Endothelial cell of umbilical vein (primary cell): ENCODE measurements around the gene REEP5. TPM values are rescaled to one million over a fixed set of nuclear protein-coding genes. Genes with fewer than 3 reads are reported as not detected.

Experiments used
- BruUV-seq: library from RNA; stranded (reverse); fragments of 400-500 nt; replicated peaks from 2 replicates; lab custom pipeline; 2021; lab: Mats Ljungman, UMichigan
- CTCF ChIA-PET: fragments of 300-600, 350-600 bp; sonication (Branson Sonifier 250); formaldehyde crosslinking; loops from one replicate; lab custom pipeline; 2021; ENCODE audit warnings: antibody characterized with exemption, inconsistent platforms; lab: Charles Lee
- POLR2A ChIA-PET: fragments of 300-600, 350-600 bp; sonication (Branson Sonifier 250); formaldehyde crosslinking; loops from one replicate; lab custom pipeline; 2021; ENCODE audit warnings: antibody characterized with exemption, inconsistent platforms; lab: Charles Lee
- DNase-seq: peaks from one replicate; pipeline ENCODE4 v3.0.0-alpha.2; 2011; ENCODE audit warnings: low read depth, low spot score
- FAIRE-seq: peaks from 2 replicates; lab custom pipeline; 2011; peaks lifted over from hg19 to GRCh38; lab: Jason Lieb, UNC
- H2AFZ ChIP-seq: 2 replicates; pipeline ENCODE4 v1.6.0; 2012; ENCODE audit warnings: low read depth, low read length, control low read depth, inconsistent platforms
- H3K27ac ChIP-seq: 2 replicates; pipeline ENCODE4 v1.5.1; 2011; ENCODE audit warnings: low read depth, mild to moderate bottlenecking, control low read depth, low read length, moderate library complexity; ENCODE audit not compliant: insufficient read depth
- H3K27me3 ChIP-seq, 2 experiments: 2 replicates each; pipeline versions ENCODE4 v1.6.0 to v1.6.1; 2011; ENCODE audit warnings: low read length in 2 of 2, mixed read lengths in 1 of 2; ENCODE audit not compliant: control insufficient read depth in 2 of 2, insufficient read depth in 2 of 2
- H3K36me3 ChIP-seq, 2 experiments: 2 replicates in 1 of 2; 3 replicates in 1 of 2; pipeline ENCODE4 v1.5.1; 2011; ENCODE audit warnings: low read length in 2 of 2, mild to moderate bottlenecking in 1 of 2, moderate library complexity in 1 of 2; ENCODE audit not compliant: control insufficient read depth in 2 of 2, insufficient read depth in 2 of 2; ENCODE audit errors: extremely low read depth in 1 of 2
- H3K4me1 ChIP-seq: 3 replicates; pipeline ENCODE4 v1.5.1; 2011; ENCODE audit warnings: mild to moderate bottlenecking, low read length; ENCODE audit not compliant: control insufficient read depth, insufficient read depth; ENCODE audit errors: extremely low read depth
- H3K4me2 ChIP-seq: 2 replicates; pipeline ENCODE4 v1.6.1; 2011; ENCODE audit warnings: low read length, control low read depth, mixed read lengths; ENCODE audit not compliant: insufficient read depth
- H3K4me3 ChIP-seq, 3 experiments: fragments of 200-600 bp in 1 of 3; sonication (generic), shearing (Covaris generic) in 1 of 3; replicated peaks in 1 of 3; 2 replicates each; pipeline ENCODE4 v1.5.1; 2011 to 2016; ENCODE audit warnings: control low read depth in 3 of 3, low read length in 3 of 3, mild to moderate bottlenecking in 2 of 3, inconsistent platforms in 1 of 3, low read depth in 1 of 3, moderate library complexity in 1 of 3; ENCODE audit not compliant: insufficient read depth in 1 of 3
- H3K79me2 ChIP-seq: 2 replicates; pipeline ENCODE4 v1.6.0; 2012; ENCODE audit warnings: low read length, inconsistent platforms; ENCODE audit not compliant: control insufficient read depth, insufficient read depth
- H3K9ac ChIP-seq: replicated peaks from 2 replicates; pipeline ENCODE3; 2011; ENCODE audit warnings: low read length, control low read depth; ENCODE audit not compliant: insufficient read depth; ENCODE audit errors: extremely low read depth
- H3K9me1 ChIP-seq: replicated peaks from 3 replicates; pipeline ENCODE4 v1.6.0; 2011; ENCODE audit warnings: mild to moderate bottlenecking, low read length; ENCODE audit not compliant: control insufficient read depth, insufficient read depth; ENCODE audit errors: extremely low read depth
- H3K9me3 ChIP-seq: replicated peaks from 2 replicates; pipeline ENCODE4 v1.5.1; 2012; ENCODE audit warnings: low read length, inconsistent platforms; ENCODE audit not compliant: control insufficient read depth, insufficient read depth
- H4K20me1 ChIP-seq: replicated peaks from 2 replicates; pipeline ENCODE3; 2011; ENCODE audit warnings: mild to moderate bottlenecking, low read length; ENCODE audit not compliant: control insufficient read depth, insufficient read depth; ENCODE audit errors: extremely low read depth
- EZH2 ChIP-seq: IDR thresholded peaks from 2 replicates; pipeline ENCODE4 v1.6.1; 2012; ENCODE audit warnings: borderline replicate concordance, low read depth, mild to moderate bottlenecking, moderate library complexity, low read length, inconsistent platforms; ENCODE audit not compliant: severe bottlenecking
- GATA2 ChIP-seq: IDR thresholded peaks from 2 replicates; pipeline ENCODE4 v1.7.0; 2011; ENCODE audit warnings: low read depth, mild to moderate bottlenecking, moderate library complexity, mixed read lengths, low read length; ENCODE audit not compliant: insufficient read length, insufficient read depth
- MYC ChIP-seq: IDR thresholded peaks from one replicate; pipeline ENCODE4 v1.6.1; 2011; ENCODE audit warnings: mild to moderate bottlenecking, low read depth, low read length
- POLR2A ChIP-seq: IDR thresholded peaks from 2 replicates; pipeline ENCODE4 v1.6.1; 2012; ENCODE audit warnings: low read depth, mild to moderate bottlenecking, control low read depth, low read length
- POLR2AphosphoS5 ChIP-seq: IDR thresholded peaks from 2 replicates; pipeline ENCODE4 v1.6.1; 2012; ENCODE audit warnings: low read depth, mild to moderate bottlenecking, control low read depth, low read length, moderate library complexity; ENCODE audit not compliant: insufficient read depth
- dilution Hi-C: fragments of 300-500 bp; cut with MboI; formaldehyde crosslinking; loops from one replicate; pipeline ENCODE4 v1.15.0; 2019; ENCODE audit warnings: low sequenced_read_pairs; ENCODE audit not compliant: extremely low pct_ligation_motif_present
- intact Hi-C: fragments of 100-400 bp; cut with micrococcal nuclease; formaldehyde crosslinking; loops from one replicate; pipeline ENCODE4 v1.10.0; 2022
- polyA plus RNA-seq, 4 experiments: library from polyadenylated mRNA; depleted of rRNA in 3 of 4; stranded (reverse) in 3 of 4; unstranded in 1 of 4; fragments of >200 nt; gene quantifications; 2 replicates each; pipeline versions ENCODE4 v1.2.1 to v1.2.3, GENCODE V29; 2011 to 2012; ENCODE audit warnings: missing spikeins in 1 of 4
- total RNA-seq: library from RNA; stranded (reverse); gene quantifications from 2 replicates; pipeline ENCODE4 v1.2.3, GENCODE V29; 2021
- TF ChIP-seq, protein P1 (sequence below), 2 donors: IDR thresholded peaks; 1 replicate in 1 of 2; 2 replicates in 1 of 2; pipeline ENCODE4 v1.5.1; 2011; ENCODE audit warnings: low read length in 2 of 2, mild to moderate bottlenecking in 2 of 2, moderate library complexity in 2 of 2, control low read depth in 1 of 2, inconsistent platforms in 1 of 2, low read depth in 1 of 2; ENCODE audit not compliant: insufficient read depth in 1 of 2; ENCODE audit errors: extremely low read depth in 1 of 2

Gene REEP5
- total and polyA plus RNA-seq, 2 donors (not counting 3 experiments of a cell fraction or from before 2014, with no cell fraction given), result 98.0 to 163 TPM

DNA sequence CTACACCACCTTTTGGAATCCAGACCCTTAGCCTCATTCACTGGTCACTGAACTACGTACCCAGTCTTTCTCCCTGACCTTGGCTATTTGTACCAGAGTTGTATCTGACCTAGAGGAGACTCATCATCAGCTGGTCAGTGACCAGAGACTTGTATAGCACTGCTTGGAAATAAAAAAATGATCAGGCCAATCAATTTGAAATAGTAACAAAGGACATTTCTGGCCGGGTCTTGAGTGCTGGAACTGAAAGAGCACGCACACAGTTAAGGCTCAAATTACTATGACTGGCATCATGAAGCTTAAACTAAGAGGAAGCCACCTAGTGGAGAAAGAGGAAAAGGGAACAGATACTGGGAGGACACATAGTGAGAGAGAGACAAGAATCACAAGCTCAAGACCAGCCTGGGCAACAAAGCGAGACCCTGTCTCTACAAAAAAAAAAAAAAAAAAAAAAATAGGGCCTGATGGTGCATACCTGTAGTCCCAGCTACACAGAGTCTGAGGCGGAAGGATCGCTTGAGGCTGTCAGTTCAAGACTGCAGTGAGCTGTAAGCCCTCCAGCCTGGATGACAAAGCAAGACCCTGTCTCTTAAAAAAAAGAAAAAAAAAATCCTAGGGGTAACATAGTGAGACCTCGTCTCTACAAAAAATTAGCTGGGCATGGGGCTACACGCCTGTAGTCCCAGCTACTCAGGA is 73.8 kb downstream of the REEP5 start:
- Histone ChIP-seq H3K9me1 (no peaks in the 10 kb centered on the region), H3K4me2 (peak overlapping the region; percentile 79), H3K4me1 (no peaks in the 10 kb centered on the region), H3K27me3 (no peaks in the 10 kb centered on the region), H3K36me3 (no peaks in the 10 kb centered on the region), H3K9ac (peak overlapping the region; percentile 27), H4K20me1 (no peaks in the 10 kb centered on the region), H3K9me3 (no peaks in the 10 kb centered on the region), H3K4me3 (no peak overlapping the region), H3K79me2 (no peaks in the 10 kb centered on the region), H3K27ac (no peak overlapping the region), H2AFZ (peak overlapping the region; percentile 49)
- FAIRE-seq, result peak; percentile 66
- no TSS peak for BruUV-seq
- dilution Hi-C loops, result no loop called here
- peak; percentile 68 for DNase-seq
- TF ChIP-seq POLR2A (no peak), EZH2 (no peak), GATA2 (no peak), POLR2AphosphoS5 (no peak), MYC (no peak)
- TF ChIP-seq, protein P1, sequence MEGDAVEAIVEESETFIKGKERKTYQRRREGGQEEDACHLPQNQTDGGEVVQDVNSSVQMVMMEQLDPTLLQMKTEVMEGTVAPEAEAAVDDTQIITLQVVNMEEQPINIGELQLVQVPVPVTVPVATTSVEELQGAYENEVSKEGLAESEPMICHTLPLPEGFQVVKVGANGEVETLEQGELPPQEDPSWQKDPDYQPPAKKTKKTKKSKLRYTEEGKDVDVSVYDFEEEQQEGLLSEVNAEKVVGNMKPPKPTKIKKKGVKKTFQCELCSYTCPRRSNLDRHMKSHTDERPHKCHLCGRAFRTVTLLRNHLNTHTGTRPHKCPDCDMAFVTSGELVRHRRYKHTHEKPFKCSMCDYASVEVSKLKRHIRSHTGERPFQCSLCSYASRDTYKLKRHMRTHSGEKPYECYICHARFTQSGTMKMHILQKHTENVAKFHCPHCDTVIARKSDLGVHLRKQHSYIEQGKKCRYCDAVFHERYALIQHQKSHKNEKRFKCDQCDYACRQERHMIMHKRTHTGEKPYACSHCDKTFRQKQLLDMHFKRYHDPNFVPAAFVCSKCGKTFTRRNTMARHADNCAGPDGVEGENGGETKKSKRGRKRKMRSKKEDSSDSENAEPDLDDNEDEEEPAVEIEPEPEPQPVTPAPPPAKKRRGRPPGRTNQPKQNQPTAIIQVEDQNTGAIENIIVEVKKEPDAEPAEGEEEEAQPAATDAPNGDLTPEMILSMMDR (IDR thresholded peaks at IDR 0.05; ENCODE audit: extremely low read depth in 1 of 2, insufficient read depth in 1 of 2, low read depth in 1 of 2, low read length in 2 of 2), result peak; percentile 52 to 69
- ChIA-PET POLR2A (interaction anchor here (1.3 kb wide), 1 partner anchor 12 kb away, joined by 3 read pairs; the partner anchor contains the start of gene SRP19), CTCF (interaction anchor here (0.6 to 1.5 kb wide), 67 partner anchors 8 to 1093 kb away, joined by 3 to 50 read pairs (median 4); partner anchors contain the start of genes REEP5 and SRP19)
- intact Hi-C loops, result loop anchor here (1.0 kb wide), 2 partner anchors 157 to 297 kb away; no protein-coding TSS in a partner anchor
